ENCODE data around the gene NUDT4B. TPM values are rescaled to one million over a fixed set of nuclear protein-coding genes. Genes with fewer than 3 reads are reported as not detected.

NUDT4B gene
- total and polyA plus RNA-seq, 5 donors, result 0.63 to 1.2 TPM; not detected in 3

Other genes with a start within 250 kb of the NUDT4B start
- gene NBPF14, start 152.8 kb upstream of the NUDT4B start, total RNA-seq, result 10 to 100 TPM in 2 of 4 donors, 1 to 10 TPM in 2; 8.0 to 20.2 (median 11.9) TPM
- 7.6 TPM for gene NBPF14, start 152.8 kb upstream of the NUDT4B start, polyA plus RNA-seq
- gene PDE4DIP, start 95.7 kb downstream of the NUDT4B start, total RNA-seq, result 1,000 to 10,000 TPM; 1,463 to 2,379 (median 1,612) TPM
- gene PDE4DIP, start 95.7 kb downstream of the NUDT4B start, polyA plus RNA-seq, result 857 TPM